H9 (cell line): ENCODE results near the gene MTCL1. TPM values are rescaled to one million over a fixed set of nuclear protein-coding genes. Genes with fewer than 3 reads are reported as not detected.

ENCODE experiments used
- DNase-seq: peaks from one replicate; pipeline ENCODE4 v3.0.0-alpha.2; 2017
- H2AFZ ChIP-seq: one replicate; pipeline ENCODE4 v1.6.1; 2013; ENCODE audit warnings: mild to moderate bottlenecking, low read length, control low read depth, moderate library complexity
- H2AK5ac ChIP-seq: 2 replicates; pipeline ENCODE4 v1.6.1; 2013; ENCODE audit warnings: low read length, control low read depth, mixed read lengths; ENCODE audit not compliant: insufficient read length
- H2BK120ac ChIP-seq: one replicate; pipeline ENCODE4 v1.6.1; 2013; ENCODE audit warnings: low read depth, mild to moderate bottlenecking, low read length, control low read depth, inconsistent platforms; ENCODE audit not compliant: poor library complexity, severe bottlenecking
- H2BK12ac ChIP-seq: 2 replicates; pipeline ENCODE4 v1.6.1; 2013; ENCODE audit warnings: low read length, control low read depth, mixed read lengths, low read depth; ENCODE audit not compliant: insufficient read length
- H2BK15ac ChIP-seq: 2 replicates; pipeline ENCODE4 v1.6.1; 2013; ENCODE audit warnings: low read depth, low read length, control low read depth
- H2BK20ac ChIP-seq: one replicate; pipeline ENCODE4 v1.6.1; 2013; ENCODE audit warnings: low read depth, mild to moderate bottlenecking, low read length, control low read depth, inconsistent platforms; ENCODE audit not compliant: poor library complexity, severe bottlenecking
- H2BK5ac ChIP-seq: 2 replicates; pipeline ENCODE4 v1.6.1; 2013; ENCODE audit warnings: low read length, control low read depth, mixed read lengths; ENCODE audit not compliant: insufficient read length
- H3K14ac ChIP-seq: 2 replicates; pipeline ENCODE4 v1.6.1; 2013; ENCODE audit warnings: low read length, control low read depth; ENCODE audit not compliant: insufficient read depth
- H3K18ac ChIP-seq: 2 replicates; pipeline ENCODE4 v1.6.1; 2013; ENCODE audit warnings: low read depth, mild to moderate bottlenecking, mixed read lengths, low read length, control low read depth; ENCODE audit not compliant: insufficient read length
- H3K23ac ChIP-seq: 2 replicates; pipeline ENCODE4 v1.6.1; 2013; ENCODE audit warnings: low read length, control low read depth, mixed read lengths, low read depth; ENCODE audit not compliant: insufficient read length
- H3K23me2 ChIP-seq: 2 replicates; pipeline ENCODE4 v1.6.1; 2013; ENCODE audit warnings: low read depth, mild to moderate bottlenecking, mixed read lengths, low read length, control low read depth; ENCODE audit not compliant: insufficient read length, poor library complexity, severe bottlenecking
- H3K27ac ChIP-seq: 2 replicates; pipeline ENCODE4 v1.5.1; 2013; ENCODE audit warnings: low read length, control low read depth, mixed read lengths, low read depth; ENCODE audit not compliant: insufficient read length
- H3K27me3 ChIP-seq: 2 replicates; pipeline ENCODE4 v1.6.1; 2013; ENCODE audit warnings: low read length, control low read depth, inconsistent platforms; ENCODE audit not compliant: insufficient read depth
- H3K4ac ChIP-seq: 2 replicates; pipeline ENCODE4 v1.6.1; 2013; ENCODE audit warnings: low read depth, mild to moderate bottlenecking, control low read depth, inconsistent platforms, low read length, moderate library complexity
- H3K4me1 ChIP-seq: 2 replicates; pipeline ENCODE4 v1.6.1; 2013; ENCODE audit warnings: low read length, control low read depth, inconsistent platforms; ENCODE audit not compliant: insufficient read depth
- H3K4me2 ChIP-seq: 2 replicates; pipeline ENCODE4 v1.6.1; 2013; ENCODE audit warnings: low read length, control low read depth, mixed read lengths; ENCODE audit not compliant: insufficient read length, insufficient read depth
- H3K56ac ChIP-seq: 2 replicates; pipeline ENCODE4 v1.6.1; 2013; ENCODE audit warnings: low read depth, mild to moderate bottlenecking, mixed read lengths, low read length, control low read depth; ENCODE audit not compliant: insufficient read length
- H3K79me1 ChIP-seq: 2 replicates; pipeline ENCODE4 v1.6.1; 2013; ENCODE audit warnings: low read depth, mild to moderate bottlenecking, moderate library complexity, low read length, control low read depth, inconsistent platforms; ENCODE audit not compliant: insufficient read depth, poor library complexity, severe bottlenecking
- H3K79me2 ChIP-seq: 2 replicates; pipeline ENCODE4 v1.6.1; 2013; ENCODE audit warnings: low read length, control low read depth, inconsistent platforms; ENCODE audit not compliant: insufficient read depth
- H3K9ac ChIP-seq: 2 replicates; pipeline ENCODE4 v1.6.1; 2013; ENCODE audit warnings: low read length, control low read depth, mixed read lengths; ENCODE audit not compliant: insufficient read length; ENCODE audit errors: extremely low read depth
- H3K9me3 ChIP-seq: one replicate; pipeline ENCODE4 v1.6.1; 2013; ENCODE audit warnings: low read depth, low read length, inconsistent platforms; ENCODE audit not compliant: control insufficient read depth
- H3T11ph ChIP-seq: one replicate; pipeline ENCODE4 v1.6.1; 2013; ENCODE audit warnings: mild to moderate bottlenecking, low read length, control low read depth, inconsistent platforms
- H4K20me1 ChIP-seq: one replicate; pipeline ENCODE4 v1.6.1; 2013; ENCODE audit not compliant: control insufficient read depth, insufficient read length, insufficient read depth
- H4K5ac ChIP-seq: 2 replicates; pipeline ENCODE4 v1.6.1; 2013; ENCODE audit warnings: low read depth, mild to moderate bottlenecking, mixed read lengths, low read length, control low read depth; ENCODE audit not compliant: insufficient read length
- H4K8ac ChIP-seq: replicated peaks from 2 replicates; pipeline ENCODE4 v1.6.1; 2013; ENCODE audit warnings: low read length, control low read depth, mixed read lengths, low read depth; ENCODE audit not compliant: insufficient read length
- H4K91ac ChIP-seq: 2 replicates; pipeline ENCODE4 v1.6.1; 2013; ENCODE audit warnings: low read depth, mild to moderate bottlenecking, moderate library complexity, mixed read lengths, low read length, control low read depth; ENCODE audit not compliant: insufficient read length
- H3K27ac Mint-ChIP-seq, 3 experiments: 2 replicates in 2 of 3; 3 replicates in 1 of 3; pipeline ENCODE4 v1.8.0; 2020 to 2021; ENCODE audit warnings: mixed read lengths in 3 of 3, mild to moderate bottlenecking in 1 of 3, moderate library complexity in 1 of 3
- H3K27me3 Mint-ChIP-seq: 2 replicates; pipeline ENCODE4 v1.8.0; 2021; ENCODE audit warnings: low read depth, mild to moderate bottlenecking, moderate library complexity, mixed read lengths
- H3K36me3 Mint-ChIP-seq, 3 experiments: 2 replicates in 2 of 3; 3 replicates in 1 of 3; pipeline ENCODE4 v1.8.0; 2020 to 2021; ENCODE audit warnings: low read depth in 3 of 3, mixed read lengths in 3 of 3; ENCODE audit not compliant: insufficient read depth in 1 of 3
- H3K4me1 Mint-ChIP-seq, 2 experiments: 2 replicates each; pipeline ENCODE4 v1.8.0; 2020; ENCODE audit warnings: mixed read lengths in 2 of 2
- H3K4me3 Mint-ChIP-seq, 2 experiments: 2 replicates in 1 of 2; 3 replicates in 1 of 2; pipeline ENCODE4 v1.8.0; 2020 to 2021; ENCODE audit warnings: mild to moderate bottlenecking in 2 of 2, mixed read lengths in 2 of 2, moderate library complexity in 1 of 2
- H3K9me3 Mint-ChIP-seq, 2 experiments: 2 replicates in 1 of 2; 3 replicates in 1 of 2; pipeline ENCODE4 v1.8.0; 2020; ENCODE audit warnings: mild to moderate bottlenecking in 2 of 2, mixed read lengths in 2 of 2, moderate library complexity in 1 of 2
- WGBS: extraction: QIAGEN DNeasy Blood & Tissue Kit; methylation state at CpG from one replicate; pipeline ENCODE4 v1.1.7; 2013; ENCODE audit warnings: missing lambda C conversion rate, low lambda C conversion rate, mixed read lengths; ENCODE audit not compliant: insufficient read length; ENCODE audit errors: extremely low coverage; 5-methylcytosine and 5-hydroxymethylcytosine counted together
- total RNA-seq: library from RNA; stranded (reverse); gene quantifications from 2 replicates; pipeline ENCODE4 v1.2.1, GENCODE V29; 2021
- TF ChIP-seq, protein P1 (sequence below): fragments of 200-600 bp; sonication (generic); conservative IDR thresholded peaks from 3 replicates; pipeline ENCODE4 v1.8.0; 2021; ENCODE audit warnings: antibody characterized with exemption, mild to moderate bottlenecking

Gene MTCL1
- total RNA-seq, 1 experiment from 2014 or later, result 50.7 TPM

DNA sequence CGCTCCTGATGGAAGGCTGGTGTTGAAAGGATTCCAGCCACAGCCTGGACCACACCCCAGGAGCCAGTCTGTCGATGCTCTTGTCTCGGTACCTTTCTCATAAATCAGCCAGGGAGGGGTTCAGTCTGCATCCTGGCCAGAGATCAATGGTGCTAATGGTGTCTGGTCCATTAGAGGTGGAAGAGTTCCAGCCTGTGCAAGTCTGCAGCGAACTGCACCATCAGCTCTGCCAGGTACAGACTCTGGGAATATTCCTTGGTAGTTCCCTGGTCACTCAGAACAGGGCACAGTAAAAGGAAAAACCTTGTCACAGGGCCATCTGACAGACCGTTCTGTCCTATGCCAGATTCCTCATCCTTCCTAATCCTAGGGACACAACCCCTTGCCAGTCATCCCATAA, 164.3 kb downstream of the MTCL1 start:
- H3K4me1 ChIP-seq, result no peaks in the 10 kb centered on the region
- H3K9me3 Mint-ChIP-seq, result no peaks in the 10 kb centered on the region; a peak in 2 of 5 replicates
- H3K27ac ChIP-seq, result no peak overlapping the region
- no peak overlapping the region for H2AK5ac ChIP-seq
- H2BK120ac ChIP-seq, result no peak overlapping the region
- no peak overlapping the region for H2BK20ac ChIP-seq
- H3K4me1 Mint-ChIP-seq, result peaks cover 11% of the 10 kb centered on the region in 2 experiments
- no peak overlapping the region for H2BK5ac ChIP-seq
- no peak overlapping the region for H3K23ac ChIP-seq
- no peaks in the 10 kb centered on the region for H3K27me3 ChIP-seq
- no peak overlapping the region for H3K27ac Mint-ChIP-seq
- no peaks in the 10 kb centered on the region for H3K79me2 ChIP-seq
- no CpG with 5 or more reads among the region's 5 CpGs for WGBS
- no peak overlapping the region for H3K4me3 Mint-ChIP-seq
- H3T11ph ChIP-seq, result no peak overlapping the region
- no peak overlapping the region for H4K8ac ChIP-seq
- H3K36me3 Mint-ChIP-seq, result no peaks in the 10 kb centered on the region
- H3K79me1 ChIP-seq, result no peaks in the 10 kb centered on the region
- no peak overlapping the region for H4K91ac ChIP-seq
- DNase-seq, result no peak
- no peaks in the 10 kb centered on the region for H4K20me1 ChIP-seq
- TF ChIP-seq, protein P1, sequence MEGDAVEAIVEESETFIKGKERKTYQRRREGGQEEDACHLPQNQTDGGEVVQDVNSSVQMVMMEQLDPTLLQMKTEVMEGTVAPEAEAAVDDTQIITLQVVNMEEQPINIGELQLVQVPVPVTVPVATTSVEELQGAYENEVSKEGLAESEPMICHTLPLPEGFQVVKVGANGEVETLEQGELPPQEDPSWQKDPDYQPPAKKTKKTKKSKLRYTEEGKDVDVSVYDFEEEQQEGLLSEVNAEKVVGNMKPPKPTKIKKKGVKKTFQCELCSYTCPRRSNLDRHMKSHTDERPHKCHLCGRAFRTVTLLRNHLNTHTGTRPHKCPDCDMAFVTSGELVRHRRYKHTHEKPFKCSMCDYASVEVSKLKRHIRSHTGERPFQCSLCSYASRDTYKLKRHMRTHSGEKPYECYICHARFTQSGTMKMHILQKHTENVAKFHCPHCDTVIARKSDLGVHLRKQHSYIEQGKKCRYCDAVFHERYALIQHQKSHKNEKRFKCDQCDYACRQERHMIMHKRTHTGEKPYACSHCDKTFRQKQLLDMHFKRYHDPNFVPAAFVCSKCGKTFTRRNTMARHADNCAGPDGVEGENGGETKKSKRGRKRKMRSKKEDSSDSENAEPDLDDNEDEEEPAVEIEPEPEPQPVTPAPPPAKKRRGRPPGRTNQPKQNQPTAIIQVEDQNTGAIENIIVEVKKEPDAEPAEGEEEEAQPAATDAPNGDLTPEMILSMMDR, result no peak
- no peaks in the 10 kb centered on the region for H3K9me3 ChIP-seq
- no peaks in the 10 kb centered on the region; the same call in none of the 2 replicates for H3K27me3 Mint-ChIP-seq
- no peak overlapping the region for H2BK15ac ChIP-seq
- no peak overlapping the region for H3K4ac ChIP-seq
- H3K14ac ChIP-seq, result no peak overlapping the region
- H2BK12ac ChIP-seq, result no peak overlapping the region
- H3K56ac ChIP-seq, result no peak overlapping the region
- H3K4me2 ChIP-seq, result no peak overlapping the region
- no peak overlapping the region for H3K18ac ChIP-seq
- no peak overlapping the region for H2AFZ ChIP-seq
- no peak overlapping the region for H3K9ac ChIP-seq
- no peaks in the 10 kb centered on the region for H3K23me2 ChIP-seq
- no peak overlapping the region for H4K5ac ChIP-seq
